NCI-H146 treated with DMSO at 0.1 percent for 48 hours (cell line): Measurements from ENCODE around the gene ALCAM.

ENCODE experiments used
- DNase-seq: peaks from one replicate; lab custom pipeline; 2025; ENCODE audit not compliant: unreplicated experiment; lab: John Stamatoyannopoulos, UW

Gene ALCAM

DNA sequence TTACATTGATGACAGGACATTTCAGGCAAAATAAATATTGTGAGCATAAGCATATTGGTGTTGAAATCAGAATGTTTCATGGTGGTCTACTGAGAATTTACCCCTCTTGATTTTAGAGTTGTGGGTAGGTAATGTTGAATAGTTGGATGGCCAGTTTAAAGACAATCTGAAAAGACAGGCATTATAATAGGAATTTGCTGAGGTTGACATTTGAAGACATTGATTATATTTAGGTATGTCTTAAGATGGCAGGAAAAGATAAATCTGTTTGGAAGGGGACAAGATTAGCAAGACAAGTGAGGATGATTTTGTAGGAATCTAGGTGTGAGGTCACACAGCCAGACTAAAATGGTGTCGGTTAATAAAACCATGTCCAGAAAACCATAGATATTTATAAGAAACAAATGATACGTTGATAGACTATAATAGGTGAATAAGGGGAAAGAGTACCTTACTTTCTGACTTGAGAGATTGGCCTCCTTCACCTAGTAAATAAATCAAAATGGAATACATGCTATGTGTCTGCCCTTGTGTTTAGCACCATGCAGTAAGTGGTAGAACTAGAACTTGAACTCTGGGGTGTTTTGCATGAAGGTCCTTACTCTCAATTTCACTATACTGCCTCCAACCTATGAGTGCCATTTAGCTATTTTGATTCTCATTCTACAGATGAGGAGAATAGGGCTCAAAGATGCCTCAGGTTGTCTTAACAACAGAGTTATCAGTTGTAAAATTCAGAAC lies 57.9 kb downstream of the ALCAM start:
- no peak for DNase-seq

DNA sequence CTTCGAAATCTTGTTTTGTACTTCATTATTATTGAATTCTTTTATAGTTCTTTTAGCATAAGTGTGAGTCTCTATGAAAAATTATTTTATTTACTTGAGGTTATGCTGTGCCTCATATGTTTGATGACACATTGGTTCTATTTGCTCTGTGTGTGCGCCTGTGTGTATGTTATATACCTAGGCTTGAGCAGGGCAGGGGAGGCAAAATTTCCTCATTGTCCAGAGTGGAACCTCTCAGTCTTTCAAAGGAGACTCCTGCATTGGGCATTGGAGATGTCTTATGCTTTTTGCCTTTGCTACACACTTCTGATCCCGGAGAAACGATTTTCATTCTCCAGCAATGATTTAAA lies 58.4 kb downstream of the ALCAM start:
- DNase-seq = no peak

DNA sequence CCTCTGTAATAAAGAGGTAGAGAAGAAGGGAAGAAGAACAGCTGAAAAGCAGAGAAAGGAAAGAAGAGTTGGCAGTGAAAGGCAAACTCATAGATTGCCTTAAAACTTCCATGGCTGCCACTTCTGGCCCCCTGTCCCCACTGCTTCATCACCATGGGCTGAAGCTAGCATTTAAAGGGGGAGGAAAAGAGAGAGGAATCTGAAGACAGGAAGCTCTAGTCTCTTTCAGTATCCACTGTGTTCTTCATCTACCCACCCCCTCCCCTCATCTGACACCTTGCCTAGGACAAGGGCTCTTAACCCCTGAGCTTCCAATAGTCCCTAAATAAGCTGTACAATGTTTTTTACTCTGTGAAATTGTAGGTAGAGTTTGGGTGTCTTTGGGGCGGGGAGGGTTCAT lies 60.6 kb downstream of the ALCAM start:
- DNase-seq = no peak

DNA sequence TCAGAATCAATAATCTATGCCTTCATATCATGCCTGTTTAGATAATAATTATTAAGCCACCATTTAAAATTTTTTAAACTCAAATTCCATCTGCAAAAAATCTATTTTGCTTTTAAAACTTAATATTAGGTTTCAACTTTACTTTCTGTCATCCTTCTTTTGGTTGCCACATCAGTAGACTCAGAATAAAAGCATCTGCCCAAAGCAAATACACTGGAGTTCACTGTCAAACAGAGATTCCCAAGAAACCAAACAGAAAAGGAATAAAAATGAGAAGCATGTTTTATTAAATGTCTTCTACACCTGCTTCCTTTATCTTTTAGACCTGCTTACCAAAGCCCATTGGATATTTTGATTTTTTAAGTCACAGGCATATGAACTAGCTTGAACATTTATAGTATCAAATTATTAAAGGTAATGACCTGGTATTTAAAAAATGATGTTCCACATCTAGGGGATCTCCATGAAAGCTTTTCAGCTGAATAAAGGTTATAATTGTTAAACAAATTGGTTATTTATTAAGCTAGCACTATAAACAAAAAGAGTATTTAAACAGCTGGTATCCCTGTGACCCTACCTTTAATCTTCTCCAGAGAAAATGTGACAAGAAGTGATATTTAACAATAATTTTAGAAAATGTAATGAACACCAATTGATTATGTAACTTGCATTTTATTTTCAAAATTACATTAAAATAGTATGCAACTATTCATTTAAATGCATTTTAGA lies 62.5 kb downstream of the ALCAM start:
- peak; percentile 99 for DNase-seq

DNA sequence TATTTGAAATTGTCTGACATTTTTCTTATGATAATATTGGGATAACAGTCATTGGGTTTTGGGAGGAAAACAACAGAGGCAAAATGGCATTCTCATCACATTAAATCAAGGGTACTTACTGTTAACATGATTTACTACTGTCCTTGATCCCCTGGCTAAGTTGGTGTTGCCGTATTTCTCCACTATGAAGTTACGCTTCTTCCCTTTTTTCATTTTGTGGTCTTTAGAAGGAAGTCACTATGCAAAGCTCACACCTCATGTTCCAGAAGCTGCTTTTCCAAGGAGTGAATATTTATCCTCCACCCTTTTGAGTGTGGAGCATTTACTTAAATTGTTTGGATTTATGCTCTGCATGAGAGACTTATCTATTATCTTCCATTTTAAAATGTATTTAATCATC lies 63.7 kb downstream of the ALCAM start:
- no peak for DNase-seq

DNA sequence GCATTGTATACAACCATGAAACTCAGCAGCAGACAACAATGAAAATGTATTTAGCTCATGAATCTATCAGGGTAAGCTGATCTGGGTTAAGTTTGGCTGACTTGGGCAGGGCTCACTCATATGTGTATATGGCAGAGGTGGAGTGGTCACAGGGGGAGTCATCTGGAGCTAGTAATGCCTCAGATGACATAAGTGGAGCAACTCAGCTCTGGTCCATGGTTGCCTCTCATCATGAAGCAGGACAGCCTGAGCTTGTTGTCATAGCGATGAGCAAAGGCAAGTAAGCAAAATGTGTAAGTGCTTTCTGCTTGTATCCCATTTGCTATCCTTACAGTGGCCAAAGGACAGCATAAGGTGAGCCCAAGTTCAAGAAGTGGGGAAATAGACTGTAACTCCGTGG lies 64.5 kb downstream of the ALCAM start:
- peak; percentile 77 for DNase-seq

DNA sequence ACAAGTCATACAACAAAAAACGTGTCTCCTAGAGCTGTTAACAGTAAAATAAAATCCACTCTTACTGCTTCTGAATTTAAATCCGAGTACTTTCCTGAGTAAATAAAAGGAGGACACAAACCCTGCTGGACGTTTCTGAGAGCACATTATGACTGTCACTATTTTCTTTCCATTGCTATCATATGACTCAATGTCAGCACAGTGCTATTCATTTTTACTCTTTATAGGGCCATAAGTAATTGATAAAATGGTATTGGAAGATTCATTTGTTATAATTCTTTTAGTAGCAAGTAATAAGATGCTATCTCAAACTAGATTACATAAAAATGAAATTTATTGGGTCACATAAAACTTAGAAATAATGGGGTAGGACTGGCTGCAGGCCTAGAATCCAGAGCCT lies 68.6 kb downstream of the ALCAM start:
- no peak for DNase-seq

DNA sequence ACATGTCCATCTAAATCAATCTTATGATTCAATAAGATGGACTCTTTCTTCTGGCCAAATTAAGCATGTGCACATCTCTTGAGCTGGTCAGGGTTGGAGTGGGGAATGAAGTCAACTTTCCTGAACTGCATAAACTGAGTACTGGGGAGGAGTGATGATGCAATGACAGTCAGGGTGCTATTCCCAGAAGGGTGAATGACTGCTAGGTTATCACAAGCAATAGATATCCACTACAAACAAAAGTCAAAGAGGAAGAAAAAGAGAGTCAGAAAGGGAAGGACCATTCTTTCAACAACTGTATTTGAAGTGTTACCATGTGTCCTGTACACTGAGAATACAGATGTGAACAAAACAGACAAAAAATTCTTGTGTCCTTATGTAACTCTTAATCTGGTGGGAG lies 70.0 kb downstream of the ALCAM start:
- no peak for DNase-seq

DNA sequence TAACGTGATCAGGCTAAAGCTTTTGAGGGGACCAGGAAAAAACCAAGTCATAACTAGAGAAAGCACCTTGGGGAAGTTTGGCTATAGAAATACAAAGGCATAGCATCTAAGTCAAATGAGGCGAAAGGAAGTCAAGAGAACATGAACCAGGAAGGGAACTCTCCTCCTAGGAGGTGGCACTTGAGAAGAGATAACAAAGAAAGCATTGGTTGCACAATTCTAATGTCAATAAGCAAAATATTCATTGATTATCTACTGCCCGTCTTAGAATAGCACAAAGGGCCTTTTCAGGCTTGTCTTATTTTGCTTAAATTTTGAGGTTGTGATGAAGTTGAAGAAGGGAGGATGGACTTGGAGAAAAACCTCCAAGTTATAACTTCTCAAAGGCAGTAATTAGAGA lies 73.4 kb downstream of the ALCAM start:
- no peak for DNase-seq

DNA sequence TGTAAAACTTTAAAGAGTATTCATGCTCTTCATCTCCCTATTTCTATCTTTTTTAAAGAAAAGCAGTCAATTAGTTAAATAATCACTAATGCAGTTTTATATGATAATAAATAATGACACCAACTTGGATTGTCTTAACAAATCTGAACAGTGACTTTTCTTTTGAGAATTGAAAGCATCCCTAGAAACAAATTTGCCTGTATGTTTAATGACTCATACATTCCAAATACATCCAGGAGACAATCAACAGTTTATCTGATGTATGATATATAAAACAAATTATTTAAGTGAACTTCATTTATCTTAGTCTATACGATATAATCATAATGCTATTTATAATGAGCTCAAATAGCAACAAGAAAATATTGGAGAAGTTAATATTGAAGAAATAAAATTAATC lies 78.0 kb downstream of the ALCAM start:
- DNase-seq = no peak

DNA sequence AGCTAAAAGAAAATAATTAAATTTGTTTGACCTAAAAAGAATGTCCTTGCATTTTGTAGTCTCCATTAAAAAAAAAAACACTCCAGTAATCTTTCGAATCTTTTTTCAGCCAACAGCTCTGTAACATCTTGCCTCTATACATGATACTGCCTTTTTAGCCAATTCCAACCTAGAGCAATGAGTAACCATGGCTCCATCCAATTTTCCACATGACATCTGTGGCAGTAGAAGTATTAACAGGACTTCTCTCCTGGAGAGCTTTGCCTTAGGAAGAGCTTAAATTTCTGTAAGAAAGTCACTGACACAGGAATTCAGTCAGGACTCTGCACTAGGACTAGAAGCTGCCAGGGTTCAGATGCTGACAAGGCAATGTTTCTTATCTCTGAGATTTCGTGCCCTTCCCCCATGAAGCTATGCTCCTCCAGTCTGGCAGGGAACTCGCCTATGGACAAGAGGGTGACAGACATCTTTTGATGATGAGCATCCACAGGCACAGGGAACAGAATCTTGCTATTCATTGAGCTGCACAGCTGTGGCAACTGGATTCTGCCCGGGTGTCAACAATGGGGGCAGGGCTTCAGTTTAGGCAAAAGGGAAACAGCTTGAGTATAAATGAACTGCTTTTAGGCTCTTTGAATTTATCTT lies 81.8 kb downstream of the ALCAM start:
- no peak for DNase-seq

DNA sequence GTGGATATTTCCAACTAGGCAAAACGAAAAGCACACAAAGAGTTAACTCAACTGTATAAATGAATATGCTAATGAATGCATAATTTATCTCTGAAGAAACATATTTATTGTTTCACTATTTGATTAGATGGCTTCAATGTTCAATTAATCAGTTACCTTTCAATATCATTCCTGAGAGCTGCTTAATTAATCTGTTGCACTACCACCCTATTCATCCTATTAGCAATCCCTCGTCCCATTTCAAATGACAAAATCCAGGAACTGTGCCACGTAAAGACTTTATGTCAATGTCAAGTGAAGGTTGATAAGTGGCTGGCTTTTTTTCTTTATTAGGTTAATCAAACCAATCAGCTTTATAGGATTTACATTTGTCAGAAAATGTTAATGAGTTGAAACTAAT lies 82.7 kb downstream of the ALCAM start:
- no peak for DNase-seq

DNA sequence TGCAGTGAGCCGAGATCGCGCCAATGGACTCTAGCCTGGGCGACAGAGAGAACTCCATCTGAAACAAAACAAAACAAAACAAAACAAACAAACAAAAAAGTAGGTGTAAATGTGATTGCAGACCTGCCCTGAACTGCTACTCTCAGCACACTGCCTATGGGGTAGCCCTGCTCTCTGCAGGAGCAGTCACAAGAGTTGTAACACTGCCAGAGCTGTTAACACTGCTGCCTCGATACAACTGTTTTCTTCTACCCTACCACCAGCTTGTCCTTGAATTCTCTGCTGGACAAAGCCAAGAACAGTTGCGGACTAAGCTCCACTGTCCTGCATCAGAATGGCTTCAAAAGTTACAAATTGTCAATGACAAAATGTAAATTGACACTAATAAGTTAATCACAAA lies 89.3 kb downstream of the ALCAM start:
- DNase-seq = no peak

DNA sequence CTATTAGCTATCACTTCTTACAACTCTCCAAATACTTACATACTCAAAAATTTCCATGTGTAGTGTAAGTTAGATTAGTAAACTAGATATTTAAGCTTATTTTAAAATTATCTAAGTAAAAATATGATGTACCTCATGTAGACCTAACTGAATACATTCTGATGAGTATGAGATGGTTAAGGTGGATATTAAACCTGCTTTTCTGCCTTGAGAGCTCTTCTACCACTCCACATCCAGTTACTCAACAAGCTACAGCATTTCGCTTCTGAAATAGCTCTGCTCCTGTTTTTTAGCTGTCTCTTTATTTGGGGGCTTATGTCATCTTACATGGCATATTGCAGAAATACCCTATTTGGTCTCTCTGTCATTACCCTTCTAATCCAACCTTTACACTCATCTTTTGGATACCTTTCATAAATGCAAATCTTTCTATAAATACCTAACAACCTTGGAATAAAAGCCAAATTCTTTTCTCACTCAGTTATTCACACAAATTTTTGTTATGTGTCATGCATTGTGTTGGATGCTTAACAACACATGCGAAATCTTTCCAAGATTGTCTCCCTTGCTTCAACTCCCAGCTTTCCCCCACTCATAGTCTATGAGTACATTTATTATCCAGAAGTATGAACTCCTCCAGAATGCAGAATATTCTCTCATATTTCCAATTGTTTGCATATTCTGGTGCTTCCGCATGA lies 92.0 kb downstream of the ALCAM start:
- no peak for DNase-seq

DNA sequence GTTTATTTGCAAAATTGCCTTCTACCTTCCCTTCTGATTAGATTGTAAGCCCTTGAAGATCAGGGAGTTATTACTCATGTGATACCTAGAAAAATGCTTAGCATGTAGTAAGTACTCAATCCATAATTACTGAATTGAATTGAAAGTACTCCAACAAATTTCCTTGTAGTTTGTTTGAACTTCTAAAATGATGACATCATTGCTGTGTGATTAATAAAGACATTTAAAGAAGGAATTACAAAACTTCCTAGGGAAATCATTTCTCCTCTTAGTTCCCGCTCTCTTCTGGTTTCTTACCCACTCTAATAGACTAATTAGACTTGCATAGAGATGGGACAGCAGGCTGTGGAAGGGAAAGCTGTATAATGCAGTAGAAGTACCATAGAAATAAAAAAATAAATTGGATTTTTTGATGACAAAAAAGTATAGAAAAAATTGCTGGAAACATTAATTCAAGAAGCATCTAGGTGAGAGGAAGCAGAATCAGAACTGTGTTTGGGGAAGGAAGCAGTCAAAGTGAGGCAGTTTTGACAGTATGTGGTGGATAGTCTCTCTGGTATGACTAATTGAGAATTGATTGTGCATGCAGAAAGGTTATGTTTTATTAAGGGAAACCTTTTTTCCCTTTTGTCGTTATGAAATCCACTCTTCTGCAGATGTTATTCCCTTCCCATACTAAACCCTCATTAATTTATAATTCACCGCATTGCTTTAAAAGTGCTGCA lies 93.0 kb downstream of the ALCAM start:
- no peak for DNase-seq

DNA sequence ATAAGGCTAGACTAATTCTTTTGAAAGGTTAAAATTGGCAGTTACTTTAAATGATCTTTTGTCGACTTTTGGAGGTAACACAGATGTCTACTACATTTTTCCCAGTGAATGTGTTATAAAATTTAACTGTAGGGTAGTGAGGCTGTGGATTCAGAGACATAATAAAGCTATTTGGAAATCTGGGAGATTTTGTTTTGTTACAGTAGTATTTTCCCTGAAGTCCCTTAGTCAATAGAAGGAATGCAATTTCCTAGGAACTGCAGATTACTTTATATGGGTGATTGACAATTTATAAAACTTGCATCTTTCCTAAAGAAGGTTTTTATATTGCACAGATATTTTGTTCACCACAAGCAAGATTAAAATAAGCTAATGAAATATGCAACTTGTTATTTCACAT lies 96.9 kb downstream of the ALCAM start:
- DNase-seq = no peak

DNA sequence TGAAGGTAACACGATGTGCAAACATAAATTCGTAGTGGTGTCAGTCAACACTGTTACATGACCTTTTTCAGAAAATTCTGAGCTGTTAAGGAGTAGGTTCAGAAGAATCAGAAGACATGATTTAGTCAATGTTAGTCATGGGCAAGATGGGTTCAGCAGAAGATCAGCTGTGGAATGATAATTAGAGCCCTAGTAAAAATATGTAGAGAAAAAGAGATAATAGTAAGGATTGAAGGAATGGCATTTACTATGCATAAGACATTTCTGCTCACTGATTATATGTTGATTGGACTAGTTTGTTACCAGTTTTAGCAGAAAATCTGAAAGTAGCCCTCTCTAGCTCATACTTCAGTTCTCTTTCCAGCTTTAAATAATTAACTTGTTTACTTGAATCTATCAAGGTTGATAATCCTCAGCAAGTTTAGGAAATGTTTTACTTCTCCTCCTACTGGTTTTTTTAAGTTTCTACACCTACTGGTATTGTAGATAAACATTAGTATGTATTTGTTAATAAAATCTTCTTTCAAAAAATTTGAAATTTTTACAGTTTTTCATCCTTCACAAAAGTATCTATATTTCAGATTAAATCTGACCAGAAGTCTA lies 98.6 kb downstream of the ALCAM start:
- DNase-seq = no peak

DNA sequence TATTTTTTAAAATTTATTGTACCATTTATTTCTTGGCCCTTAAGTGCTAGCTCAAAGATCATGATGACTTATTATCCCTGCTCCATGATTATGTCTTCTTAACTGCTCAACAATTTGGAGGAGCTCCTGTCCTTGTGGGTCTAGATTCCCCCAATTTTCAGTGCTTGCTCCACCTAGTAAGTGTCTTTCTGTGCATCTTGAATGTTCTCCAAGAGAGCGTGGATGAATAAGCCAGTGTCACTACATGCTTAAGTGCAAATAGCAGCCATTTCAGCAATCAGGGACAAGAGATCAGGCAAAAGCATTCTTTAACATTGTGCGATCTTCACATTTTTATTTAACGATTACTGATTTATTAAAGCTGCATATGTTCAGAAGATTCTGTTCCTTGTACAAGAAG lies 99.4 kb downstream of the ALCAM start:
- no peak for DNase-seq

DNA sequence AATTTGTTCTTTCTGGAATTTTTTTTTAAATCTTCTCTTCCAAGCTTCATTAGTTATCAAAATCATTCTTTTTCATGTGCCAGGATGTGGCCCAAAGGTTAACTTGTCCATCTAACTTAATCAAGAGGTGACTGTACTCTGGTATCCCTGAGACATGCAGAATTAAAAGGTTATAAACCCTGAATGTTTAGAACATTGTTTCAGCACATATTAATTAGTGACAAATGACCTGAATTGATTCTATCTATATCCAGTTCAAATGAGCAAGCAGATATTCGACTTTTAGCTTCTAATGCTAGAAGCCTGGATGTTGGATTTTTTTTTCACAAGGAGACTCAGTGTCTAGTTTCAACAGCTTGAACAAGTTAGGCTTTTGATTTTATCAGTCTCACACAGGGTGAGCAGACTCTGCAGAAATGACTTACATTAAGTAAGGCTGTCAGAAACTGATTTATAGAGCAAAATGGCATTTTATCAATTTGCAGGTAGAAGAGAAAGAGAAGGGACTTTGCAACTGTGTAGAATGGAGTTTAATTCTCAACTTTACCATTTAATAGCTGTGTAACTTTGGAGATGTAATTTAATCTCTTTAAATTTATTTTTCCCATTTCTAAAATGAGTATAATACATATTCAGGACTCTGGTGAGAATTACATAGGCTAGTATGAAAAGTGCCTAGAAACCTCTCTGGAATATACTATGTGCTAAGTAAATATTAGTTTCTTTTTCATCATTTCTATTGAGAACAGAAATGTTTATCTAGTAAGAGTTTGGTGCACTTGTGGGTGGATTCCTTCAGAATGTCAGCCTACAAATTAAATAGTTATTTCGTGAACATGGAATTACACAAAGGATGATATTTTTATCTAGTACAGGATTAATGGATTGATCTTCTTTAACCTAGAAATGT lies 100.0 kb downstream of the ALCAM start:
- DNase-seq = no peak

DNA sequence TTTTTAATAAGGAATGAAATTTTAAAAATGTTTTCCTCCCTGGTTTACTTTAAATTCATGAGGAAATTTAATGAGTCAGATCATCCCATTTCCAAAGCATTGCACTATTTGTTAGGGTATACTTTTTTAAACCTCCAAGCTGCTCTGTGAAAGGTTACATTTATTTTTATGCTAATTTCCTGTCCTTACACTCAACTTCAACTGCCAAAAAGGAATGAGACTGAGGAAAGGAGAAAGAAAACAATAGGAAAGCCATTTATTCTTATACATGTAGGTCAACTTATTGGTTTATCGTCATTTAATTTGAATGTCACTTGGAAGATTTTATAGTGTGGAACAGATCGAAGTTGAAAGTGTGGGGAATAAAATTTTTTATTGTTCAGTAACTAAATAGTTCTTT lies 104.1 kb downstream of the ALCAM start:
- DNase-seq = no peak
